Astrocyte (in vitro differentiated cells and primary cell): ENCODE measurements around the gene NHLH1.

Experiments
- CTCF ChIP-seq: IDR thresholded peaks from 2 replicates; pipeline ENCODE4 v1.5.1; 2011; ENCODE audit warnings: low read depth, mild to moderate bottlenecking, inconsistent platforms, low read length, moderate library complexity; ENCODE audit not compliant: insufficient read depth
- EZH2 ChIP-seq: IDR thresholded peaks from 2 replicates; pipeline ENCODE4 v1.6.1; 2012; ENCODE audit warnings: mild to moderate bottlenecking, low read length, inconsistent platforms; ENCODE audit not compliant: insufficient read depth

- TF ChIP-seq CTCF: no peak
- TF ChIP-seq EZH2: no peak
These were observed 9.4 kb upstream of the NHLH1 start for GRCh38 chr1:160357286-160358002.
